GM12801 (cell line): ENCODE measurements around the gene HSP90AB1.

Experiments used
- CTCF ChIP-seq: IDR thresholded peaks from one replicate; pipeline ENCODE4 v1.5.1; 2011; ENCODE audit warnings: control low read depth; ENCODE audit not compliant: insufficient read length; ENCODE audit errors: extremely low read depth

Gene HSP90AB1

GRCh38 chr6:44246663-44247337, at the start of gene HSP90AB1:
Gene HSP90AB1, plus strand, starts transcription at chr6:44247101. Its CDS starts 1,529 bp downstream, at chr6:44248630.
- no peak for TF ChIP-seq CTCF

- TF ChIP-seq CTCF = no peak
These were observed 48.2 kb upstream of the HSP90AB1 start for GRCh38 chr6:44198684-44199083.

GRCh38 chr6:44199883-44200282, 47.0 kb upstream of the HSP90AB1 start:
- TF ChIP-seq CTCF = no peak

- TF ChIP-seq CTCF = no peak
These were observed 45.7 kb upstream of the HSP90AB1 start for GRCh38 chr6:44201200-44201599.

GRCh38 chr6:44201638-44202303, 45.1 kb upstream of the HSP90AB1 start:
- no peak for TF ChIP-seq CTCF

GRCh38 chr6:44202332-44202971, 44.4 kb upstream of the HSP90AB1 start:
- TF ChIP-seq CTCF = no peak

GRCh38 chr6:44202972-44203750, 43.7 kb upstream of the HSP90AB1 start:
- no peak for TF ChIP-seq CTCF
